GM23338 (cell line): ENCODE results near the gene TCTN1. TPM values are rescaled to one million over a fixed set of nuclear protein-coding genes. Genes with fewer than 3 reads are reported as not detected.

ENCODE experiments used
- ATAC-seq: fragments of 200-7000 bp; cut with Tn5 transposase; 3 replicates; pipeline ENCODE4 v1.9.1; 2020
- DNase-seq: peaks from one replicate; pipeline ENCODE4 v3.0.0-alpha.2; 2015; ENCODE audit warnings: low spot score
- H2AFZ ChIP-seq: fragments of 200-600 bp; sonication (generic); 2 replicates; pipeline ENCODE4 v1.8.0; 2016; ENCODE audit warnings: antibody characterized with exemption, mild to moderate bottlenecking, moderate library complexity
- H3F3A ChIP-seq: fragments of 200-600 bp; sonication (generic); replicated peaks from 2 replicates; pipeline ENCODE4 v1.8.0; 2017; ENCODE audit warnings: antibody characterized with exemption, mixed run types, low read depth
- H3K27ac ChIP-seq: fragments of 200-600 bp; sonication (generic); 2 replicates; pipeline ENCODE4 v1.6.1; 2016; ENCODE audit warnings: low read depth
- H3K27me3 ChIP-seq: fragments of 200-600 bp; sonication (generic); 2 replicates; pipeline ENCODE4 v1.8.0; 2016; ENCODE audit warnings: mild to moderate bottlenecking, mixed run types, moderate library complexity; ENCODE audit not compliant: insufficient read depth
- H3K36me3 ChIP-seq: fragments of 200-600 bp; sonication (generic); 2 replicates; pipeline ENCODE4 v1.8.0; 2016; ENCODE audit warnings: mild to moderate bottlenecking; ENCODE audit not compliant: insufficient read depth
- H3K4me1 ChIP-seq: fragments of 200-600 bp; sonication (generic); 2 replicates; pipeline ENCODE4 v1.8.0; 2016; ENCODE audit warnings: mild to moderate bottlenecking, moderate library complexity; ENCODE audit not compliant: insufficient read depth
- H3K4me2 ChIP-seq: fragments of 200-600 bp; sonication (generic); 2 replicates; pipeline ENCODE4 v1.7.1; 2017; ENCODE audit warnings: mixed run types
- H3K4me3 ChIP-seq: fragments of 200-600 bp; sonication (generic); 2 replicates; pipeline ENCODE4 v1.6.1; 2016; ENCODE audit warnings: mixed run types
- H3K79me2 ChIP-seq: fragments of 200-600 bp; sonication (generic); replicated peaks from 2 replicates; pipeline ENCODE4 v1.8.0; 2017; ENCODE audit warnings: mild to moderate bottlenecking; ENCODE audit not compliant: insufficient read depth
- H3K9me2 ChIP-seq: fragments of 200-600 bp; sonication (generic); 2 replicates; pipeline ENCODE4 v1.8.0; 2017; ENCODE audit not compliant: insufficient read depth
- H4K20me1 ChIP-seq: fragments of 200-600 bp; sonication (generic); replicated peaks from 2 replicates; pipeline ENCODE4 v1.8.0; 2017; ENCODE audit warnings: mild to moderate bottlenecking; ENCODE audit not compliant: insufficient read depth
- H3K27ac Mint-ChIP-seq: 2 replicates; pipeline ENCODE4 v1.8.0; 2020; ENCODE audit warnings: inconsistent platforms, mild to moderate bottlenecking, moderate library complexity, mixed read lengths
- H3K27me3 Mint-ChIP-seq: 3 replicates; pipeline ENCODE4 v1.8.0; 2022; ENCODE audit warnings: low read depth, mild to moderate bottlenecking, moderate library complexity, mixed read lengths, inconsistent platforms; ENCODE audit not compliant: insufficient read depth, poor library complexity
- H3K36me3 Mint-ChIP-seq: 3 replicates; pipeline ENCODE4 v1.8.0; 2021; ENCODE audit warnings: low read depth, mild to moderate bottlenecking, inconsistent platforms, moderate library complexity, mixed read lengths
- H3K4me1 Mint-ChIP-seq: 3 replicates; pipeline ENCODE4 v1.8.0; 2020; ENCODE audit warnings: mild to moderate bottlenecking, inconsistent platforms, mixed read lengths
- H3K4me3 Mint-ChIP-seq: 3 replicates; pipeline ENCODE4 v1.8.0; 2021; ENCODE audit warnings: moderate library complexity, mild to moderate bottlenecking, inconsistent platforms, mixed read lengths
- H3K9me3 Mint-ChIP-seq: 3 replicates; pipeline ENCODE4 v1.8.0; 2020; ENCODE audit warnings: moderate library complexity, mild to moderate bottlenecking, inconsistent platforms, mixed read lengths
- EZH2 ChIP-seq: fragments of 200-600 bp; sonication (generic); IDR thresholded peaks from one replicate; pipeline ENCODE4 v1.8.0; 2017; ENCODE audit warnings: antibody characterized with exemption, mild to moderate bottlenecking, low read depth; ENCODE audit not compliant: unreplicated experiment
- JUNB ChIP-seq: IDR thresholded peaks from one replicate; pipeline ENCODE4 v1.6.1; 2016; ENCODE audit warnings: antibody characterized with exemption; ENCODE audit not compliant: unreplicated experiment
- NANOG ChIP-seq: IDR thresholded peaks from 2 replicates; pipeline ENCODE4 v1.6.1; 2016; ENCODE audit warnings: antibody characterized with exemption, borderline replicate concordance
- POLR2AphosphoS5 ChIP-seq: IDR thresholded peaks from 2 replicates; pipeline ENCODE4 v1.6.1; 2016; ENCODE audit warnings: antibody characterized with exemption, low read depth
- STAT1 ChIP-seq: IDR thresholded peaks from one replicate; pipeline ENCODE4 v1.6.1; 2016; ENCODE audit warnings: antibody characterized with exemption; ENCODE audit not compliant: unreplicated experiment
- ZNF114 ChIP-seq: fragments of 250-450 bp; sonication (Bioruptor Pico); IDR thresholded peaks from 2 replicates; pipeline ENCODE4 v1.5.0; 2020; ENCODE audit warnings: mild to moderate bottlenecking, moderate library complexity
- polyA plus RNA-seq: library from polyadenylated mRNA; unstranded; fragments of >200 nt; fragmentation: Nextera tagmentation; extraction: Ambion mirVana; gene quantifications from 2 replicates; pipeline ENCODE4 v1.2.1, GENCODE V29; 2016
- total RNA-seq: library from RNA; depleted of rRNA; stranded (reverse); fragments of >200 nt; shearing (Covaris generic); gene quantifications from 2 replicates; pipeline ENCODE4 v1.2.3, GENCODE V29; 2014
- TF ChIP-seq, protein P1 (sequence below): IDR thresholded peaks from 2 replicates; pipeline ENCODE4 v1.6.1; 2016; ENCODE audit warnings: antibody characterized with exemption
- TF ChIP-seq, protein P2 (sequence below): IDR thresholded peaks from one replicate; pipeline ENCODE4 v1.6.1; 2018; ENCODE audit warnings: antibody characterized with exemption; ENCODE audit not compliant: unreplicated experiment
- TF ChIP-seq, protein P3 (sequence below), 2 experiments: fragments of 200-600 bp in 1 of 2; sonication (generic) in 1 of 2; conservative IDR thresholded peaks; 2 replicates each; pipeline versions ENCODE4 v1.5.1 to v1.6.1; 2016 to 2017; ENCODE audit warnings: antibody characterized with exemption in 2 of 2, low read depth in 2 of 2, mild to moderate bottlenecking in 2 of 2, moderate library complexity in 1 of 2
- TF ChIP-seq, protein P4 (sequence below): fragments of 250-450 bp; sonication (Bioruptor Pico); IDR thresholded peaks from 2 replicates; pipeline ENCODE4 v1.5.0; 2020; ENCODE audit warnings: mild to moderate bottlenecking, moderate library complexity

The TCTN1 gene
- total and polyA plus RNA-seq, 2 experiments from 2014 or later: 10.6 to 12.4 TPM

DNA sequence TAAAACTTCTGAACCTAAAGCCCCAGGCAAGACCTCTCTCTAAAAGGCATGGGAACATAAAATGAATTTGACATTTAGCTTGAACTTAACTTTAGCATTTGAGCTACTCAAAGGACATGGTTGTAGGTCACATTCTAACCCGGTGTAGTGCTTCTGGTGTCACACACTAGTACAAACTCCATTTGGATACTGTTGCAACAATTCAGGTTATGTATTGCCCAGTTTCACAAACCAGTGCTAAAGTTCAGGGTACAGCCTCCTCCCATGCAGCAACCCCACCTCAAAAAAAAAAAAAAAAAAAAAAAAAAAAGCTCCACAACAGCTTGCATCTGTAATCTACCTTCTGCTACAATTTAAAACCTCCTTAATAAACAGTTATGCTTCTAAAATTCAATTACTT, 38.6 kb upstream of the TCTN1 start:
- peaks cover 14% of the 10 kb centered on the region for H3K4me1 ChIP-seq
- Mint-ChIP-seq H3K4me3 (no peak overlapping the region), H3K9me3 (peaks cover 23% of the 10 kb centered on the region), H3K36me3 (peaks cover 25% of the 10 kb centered on the region), H3K27me3 (peaks cover 8% of the 10 kb centered on the region), H3K4me1 (peaks cover 19% of the 10 kb centered on the region), H3K27ac (no peak overlapping the region)
- DNase-seq: no peak
- no peak overlapping the region for H2AFZ ChIP-seq
- no peak overlapping the region for H3K4me3 ChIP-seq
- H3K4me2 ChIP-seq: no peak overlapping the region
- peaks cover 92% of the 10 kb centered on the region for H3K79me2 ChIP-seq
- peaks cover 45% of the 10 kb centered on the region for H4K20me1 ChIP-seq
- TF ChIP-seq NANOG: no peak
- TF ChIP-seq STAT1: no peak
- no peak for TF ChIP-seq EZH2
- no peak for TF ChIP-seq POLR2AphosphoS5
- TF ChIP-seq, protein P1, sequence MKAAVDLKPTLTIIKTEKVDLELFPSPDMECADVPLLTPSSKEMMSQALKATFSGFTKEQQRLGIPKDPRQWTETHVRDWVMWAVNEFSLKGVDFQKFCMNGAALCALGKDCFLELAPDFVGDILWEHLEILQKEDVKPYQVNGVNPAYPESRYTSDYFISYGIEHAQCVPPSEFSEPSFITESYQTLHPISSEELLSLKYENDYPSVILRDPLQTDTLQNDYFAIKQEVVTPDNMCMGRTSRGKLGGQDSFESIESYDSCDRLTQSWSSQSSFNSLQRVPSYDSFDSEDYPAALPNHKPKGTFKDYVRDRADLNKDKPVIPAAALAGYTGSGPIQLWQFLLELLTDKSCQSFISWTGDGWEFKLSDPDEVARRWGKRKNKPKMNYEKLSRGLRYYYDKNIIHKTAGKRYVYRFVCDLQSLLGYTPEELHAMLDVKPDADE: no peak
- TF ChIP-seq, protein P2, sequence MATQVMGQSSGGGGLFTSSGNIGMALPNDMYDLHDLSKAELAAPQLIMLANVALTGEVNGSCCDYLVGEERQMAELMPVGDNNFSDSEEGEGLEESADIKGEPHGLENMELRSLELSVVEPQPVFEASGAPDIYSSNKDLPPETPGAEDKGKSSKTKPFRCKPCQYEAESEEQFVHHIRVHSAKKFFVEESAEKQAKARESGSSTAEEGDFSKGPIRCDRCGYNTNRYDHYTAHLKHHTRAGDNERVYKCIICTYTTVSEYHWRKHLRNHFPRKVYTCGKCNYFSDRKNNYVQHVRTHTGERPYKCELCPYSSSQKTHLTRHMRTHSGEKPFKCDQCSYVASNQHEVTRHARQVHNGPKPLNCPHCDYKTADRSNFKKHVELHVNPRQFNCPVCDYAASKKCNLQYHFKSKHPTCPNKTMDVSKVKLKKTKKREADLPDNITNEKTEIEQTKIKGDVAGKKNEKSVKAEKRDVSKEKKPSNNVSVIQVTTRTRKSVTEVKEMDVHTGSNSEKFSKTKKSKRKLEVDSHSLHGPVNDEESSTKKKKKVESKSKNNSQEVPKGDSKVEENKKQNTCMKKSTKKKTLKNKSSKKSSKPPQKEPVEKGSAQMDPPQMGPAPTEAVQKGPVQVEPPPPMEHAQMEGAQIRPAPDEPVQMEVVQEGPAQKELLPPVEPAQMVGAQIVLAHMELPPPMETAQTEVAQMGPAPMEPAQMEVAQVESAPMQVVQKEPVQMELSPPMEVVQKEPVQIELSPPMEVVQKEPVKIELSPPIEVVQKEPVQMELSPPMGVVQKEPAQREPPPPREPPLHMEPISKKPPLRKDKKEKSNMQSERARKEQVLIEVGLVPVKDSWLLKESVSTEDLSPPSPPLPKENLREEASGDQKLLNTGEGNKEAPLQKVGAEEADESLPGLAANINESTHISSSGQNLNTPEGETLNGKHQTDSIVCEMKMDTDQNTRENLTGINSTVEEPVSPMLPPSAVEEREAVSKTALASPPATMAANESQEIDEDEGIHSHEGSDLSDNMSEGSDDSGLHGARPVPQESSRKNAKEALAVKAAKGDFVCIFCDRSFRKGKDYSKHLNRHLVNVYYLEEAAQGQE: no peak
- no peak for TF ChIP-seq ZNF114 (CRISPR knock-in tag)
- TF ChIP-seq, protein P3, sequence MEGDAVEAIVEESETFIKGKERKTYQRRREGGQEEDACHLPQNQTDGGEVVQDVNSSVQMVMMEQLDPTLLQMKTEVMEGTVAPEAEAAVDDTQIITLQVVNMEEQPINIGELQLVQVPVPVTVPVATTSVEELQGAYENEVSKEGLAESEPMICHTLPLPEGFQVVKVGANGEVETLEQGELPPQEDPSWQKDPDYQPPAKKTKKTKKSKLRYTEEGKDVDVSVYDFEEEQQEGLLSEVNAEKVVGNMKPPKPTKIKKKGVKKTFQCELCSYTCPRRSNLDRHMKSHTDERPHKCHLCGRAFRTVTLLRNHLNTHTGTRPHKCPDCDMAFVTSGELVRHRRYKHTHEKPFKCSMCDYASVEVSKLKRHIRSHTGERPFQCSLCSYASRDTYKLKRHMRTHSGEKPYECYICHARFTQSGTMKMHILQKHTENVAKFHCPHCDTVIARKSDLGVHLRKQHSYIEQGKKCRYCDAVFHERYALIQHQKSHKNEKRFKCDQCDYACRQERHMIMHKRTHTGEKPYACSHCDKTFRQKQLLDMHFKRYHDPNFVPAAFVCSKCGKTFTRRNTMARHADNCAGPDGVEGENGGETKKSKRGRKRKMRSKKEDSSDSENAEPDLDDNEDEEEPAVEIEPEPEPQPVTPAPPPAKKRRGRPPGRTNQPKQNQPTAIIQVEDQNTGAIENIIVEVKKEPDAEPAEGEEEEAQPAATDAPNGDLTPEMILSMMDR (conservative IDR thresholded peaks at IDR 0.05; ENCODE audit: low read depth in 2 of 2): no peak
- TF ChIP-seq, protein P4, sequence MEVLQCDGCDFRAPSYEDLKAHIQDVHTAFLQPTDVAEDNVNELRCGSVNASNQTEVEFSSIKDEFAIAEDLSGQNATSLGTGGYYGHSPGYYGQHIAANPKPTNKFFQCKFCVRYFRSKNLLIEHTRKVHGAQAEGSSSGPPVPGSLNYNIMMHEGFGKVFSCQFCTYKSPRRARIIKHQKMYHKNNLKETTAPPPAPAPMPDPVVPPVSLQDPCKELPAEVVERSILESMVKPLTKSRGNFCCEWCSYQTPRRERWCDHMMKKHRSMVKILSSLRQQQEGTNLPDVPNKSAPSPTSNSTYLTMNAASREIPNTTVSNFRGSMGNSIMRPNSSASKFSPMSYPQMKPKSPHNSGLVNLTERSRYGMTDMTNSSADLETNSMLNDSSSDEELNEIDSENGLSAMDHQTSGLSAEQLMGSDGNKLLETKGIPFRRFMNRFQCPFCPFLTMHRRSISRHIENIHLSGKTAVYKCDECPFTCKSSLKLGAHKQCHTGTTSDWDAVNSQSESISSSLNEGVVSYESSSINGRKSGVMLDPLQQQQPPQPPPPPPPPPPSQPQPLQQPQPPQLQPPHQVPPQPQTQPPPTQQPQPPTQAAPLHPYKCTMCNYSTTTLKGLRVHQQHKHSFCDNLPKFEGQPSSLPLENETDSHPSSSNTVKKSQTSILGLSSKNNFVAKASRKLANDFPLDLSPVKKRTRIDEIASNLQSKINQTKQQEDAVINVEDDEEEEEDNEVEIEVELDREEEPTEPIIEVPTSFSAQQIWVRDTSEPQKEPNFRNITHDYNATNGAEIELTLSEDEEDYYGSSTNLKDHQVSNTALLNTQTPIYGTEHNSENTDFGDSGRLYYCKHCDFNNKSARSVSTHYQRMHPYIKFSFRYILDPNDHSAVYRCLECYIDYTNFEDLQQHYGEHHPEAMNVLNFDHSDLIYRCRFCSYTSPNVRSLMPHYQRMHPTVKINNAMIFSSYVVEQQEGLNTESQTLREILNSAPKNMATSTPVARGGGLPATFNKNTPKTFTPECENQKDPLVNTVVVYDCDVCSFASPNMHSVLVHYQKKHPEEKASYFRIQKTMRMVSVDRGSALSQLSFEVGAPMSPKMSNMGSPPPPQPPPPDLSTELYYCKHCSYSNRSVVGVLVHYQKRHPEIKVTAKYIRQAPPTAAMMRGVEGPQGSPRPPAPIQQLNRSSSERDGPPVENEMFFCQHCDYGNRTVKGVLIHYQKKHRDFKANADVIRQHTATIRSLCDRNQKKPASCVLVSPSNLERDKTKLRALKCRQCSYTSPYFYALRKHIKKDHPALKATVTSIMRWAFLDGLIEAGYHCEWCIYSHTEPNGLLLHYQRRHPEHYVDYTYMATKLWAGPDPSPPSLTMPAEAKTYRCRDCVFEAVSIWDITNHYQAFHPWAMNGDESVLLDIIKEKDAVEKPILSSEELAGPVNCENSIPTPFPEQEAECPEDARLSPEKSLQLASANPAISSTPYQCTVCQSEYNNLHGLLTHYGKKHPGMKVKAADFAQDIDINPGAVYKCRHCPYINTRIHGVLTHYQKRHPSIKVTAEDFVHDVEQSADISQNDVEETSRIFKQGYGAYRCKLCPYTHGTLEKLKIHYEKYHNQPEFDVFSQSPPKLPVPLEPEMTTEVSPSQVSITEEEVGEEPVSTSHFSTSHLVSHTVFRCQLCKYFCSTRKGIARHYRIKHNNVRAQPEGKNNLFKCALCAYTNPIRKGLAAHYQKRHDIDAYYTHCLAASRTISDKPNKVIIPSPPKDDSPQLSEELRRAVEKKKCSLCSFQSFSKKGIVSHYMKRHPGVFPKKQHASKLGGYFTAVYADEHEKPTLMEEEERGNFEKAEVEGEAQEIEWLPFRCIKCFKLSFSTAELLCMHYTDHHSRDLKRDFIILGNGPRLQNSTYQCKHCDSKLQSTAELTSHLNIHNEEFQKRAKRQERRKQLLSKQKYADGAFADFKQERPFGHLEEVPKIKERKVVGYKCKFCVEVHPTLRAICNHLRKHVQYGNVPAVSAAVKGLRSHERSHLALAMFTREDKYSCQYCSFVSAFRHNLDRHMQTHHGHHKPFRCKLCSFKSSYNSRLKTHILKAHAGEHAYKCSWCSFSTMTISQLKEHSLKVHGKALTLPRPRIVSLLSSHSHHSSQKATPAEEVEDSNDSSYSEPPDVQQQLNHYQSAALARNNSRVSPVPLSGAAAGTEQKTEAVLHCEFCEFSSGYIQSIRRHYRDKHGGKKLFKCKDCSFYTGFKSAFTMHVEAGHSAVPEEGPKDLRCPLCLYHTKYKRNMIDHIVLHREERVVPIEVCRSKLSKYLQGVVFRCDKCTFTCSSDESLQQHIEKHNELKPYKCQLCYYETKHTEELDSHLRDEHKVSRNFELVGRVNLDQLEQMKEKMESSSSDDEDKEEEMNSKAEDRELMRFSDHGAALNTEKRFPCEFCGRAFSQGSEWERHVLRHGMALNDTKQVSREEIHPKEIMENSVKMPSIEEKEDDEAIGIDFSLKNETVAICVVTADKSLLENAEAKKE (CRISPR knock-in tag): no peak
- TF ChIP-seq JUNB: no peak
- ATAC-seq: no peak
- H3K9me2 ChIP-seq: no peaks in the 10 kb centered on the region
- H3F3A ChIP-seq: no peaks in the 10 kb centered on the region
- peaks cover 9% of the 10 kb centered on the region for H3K36me3 ChIP-seq
- no peak overlapping the region for H3K27ac ChIP-seq
- H3K27me3 ChIP-seq: no peaks in the 10 kb centered on the region
